Cardiac fibroblast (primary cell): ENCODE data around the gene ANKRD34A.

Experiments
- DNase-seq, 2 donors: peaks; one replicate each; pipeline versions ENCODE4 v3.0.0 to v3.0.0-alpha.2; 2010; ENCODE audit warnings: low read depth in 2 of 2
- H3K4me3 ChIP-seq, 2 donors: replicated peaks in 1 of 2; 1 replicate in 1 of 2; 2 replicates in 1 of 2; pipeline ENCODE4 v1.5.1; 2011; ENCODE audit warnings: low read depth in 2 of 2, low read length in 2 of 2, mild to moderate bottlenecking in 2 of 2, moderate library complexity in 1 of 2
- TF ChIP-seq, protein P1 (sequence below): IDR thresholded peaks from one replicate; pipeline ENCODE4 v1.5.1; 2011; ENCODE audit warnings: low read depth, mild to moderate bottlenecking, low read length, inconsistent platforms

ANKRD34A gene

GRCh38 chr1:145964328-145965118 is at the start of gene ANKRD34A, which contains the start of gene POLR3GL:
ANKRD34A (minus strand) TSS chr1:145964575; CDS start chr1:145961759, 2,816 bp downstream.
POLR3GL (plus strand) TSS chr1:145964690; CDS start chr1:145974866, 10,176 bp downstream.
- peak; percentile 93 to 94 for DNase-seq
- TF ChIP-seq, protein P1, sequence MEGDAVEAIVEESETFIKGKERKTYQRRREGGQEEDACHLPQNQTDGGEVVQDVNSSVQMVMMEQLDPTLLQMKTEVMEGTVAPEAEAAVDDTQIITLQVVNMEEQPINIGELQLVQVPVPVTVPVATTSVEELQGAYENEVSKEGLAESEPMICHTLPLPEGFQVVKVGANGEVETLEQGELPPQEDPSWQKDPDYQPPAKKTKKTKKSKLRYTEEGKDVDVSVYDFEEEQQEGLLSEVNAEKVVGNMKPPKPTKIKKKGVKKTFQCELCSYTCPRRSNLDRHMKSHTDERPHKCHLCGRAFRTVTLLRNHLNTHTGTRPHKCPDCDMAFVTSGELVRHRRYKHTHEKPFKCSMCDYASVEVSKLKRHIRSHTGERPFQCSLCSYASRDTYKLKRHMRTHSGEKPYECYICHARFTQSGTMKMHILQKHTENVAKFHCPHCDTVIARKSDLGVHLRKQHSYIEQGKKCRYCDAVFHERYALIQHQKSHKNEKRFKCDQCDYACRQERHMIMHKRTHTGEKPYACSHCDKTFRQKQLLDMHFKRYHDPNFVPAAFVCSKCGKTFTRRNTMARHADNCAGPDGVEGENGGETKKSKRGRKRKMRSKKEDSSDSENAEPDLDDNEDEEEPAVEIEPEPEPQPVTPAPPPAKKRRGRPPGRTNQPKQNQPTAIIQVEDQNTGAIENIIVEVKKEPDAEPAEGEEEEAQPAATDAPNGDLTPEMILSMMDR = no peak
- peak within 1 kb of the TSS; percentile 61 to 67 for H3K4me3 ChIP-seq

GRCh38 chr1:146013559-146013922 is 49.2 kb upstream of the ANKRD34A start:
- TF ChIP-seq, protein P1 = no peak
- no peak for DNase-seq
- no peak overlapping the region for H3K4me3 ChIP-seq

DNA sequence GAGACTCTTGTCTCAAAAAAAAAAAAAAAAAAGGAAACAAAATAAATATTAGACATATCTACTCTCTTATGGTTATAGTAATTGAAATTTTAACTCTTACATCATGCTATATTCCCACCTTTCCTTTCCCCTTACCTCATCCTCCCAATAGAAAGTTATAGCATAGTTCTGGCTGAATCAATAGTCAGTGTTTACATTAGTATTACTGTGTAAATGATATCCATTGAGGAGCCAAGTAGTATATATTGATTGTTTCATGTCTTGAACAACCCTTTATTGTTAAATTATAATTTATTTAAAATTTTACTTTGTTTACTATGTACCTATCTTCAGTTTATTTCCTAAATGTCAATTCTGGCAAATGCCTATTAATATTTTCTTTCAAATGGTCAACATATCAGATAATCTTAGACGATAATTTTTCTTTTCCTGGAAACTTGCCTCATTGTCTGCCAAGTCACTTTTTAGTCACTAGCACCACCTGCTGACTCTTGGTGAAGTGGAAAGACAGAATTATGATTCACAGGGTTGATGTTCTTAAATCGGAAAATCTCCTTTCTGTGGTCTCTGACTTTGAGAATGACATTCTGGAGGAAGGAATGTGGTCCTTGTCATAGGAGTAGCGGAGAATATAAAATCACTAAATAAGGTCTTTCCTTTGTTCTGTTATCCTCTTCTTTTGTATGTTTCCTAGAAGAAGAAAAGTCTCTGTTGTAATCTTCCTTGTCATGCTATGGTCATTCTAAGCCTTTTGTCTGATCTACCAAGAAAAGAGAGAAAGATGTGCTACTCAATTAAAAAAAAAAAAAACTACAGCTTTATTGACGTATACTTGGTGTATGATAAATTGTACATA is 48.6 kb upstream of the ANKRD34A start:
- no peak overlapping the region for H3K4me3 ChIP-seq
- peak; percentile 81 to 93 for DNase-seq
- TF ChIP-seq, protein P1 = peak; percentile 63

- no peak overlapping the region for H3K4me3 ChIP-seq
- TF ChIP-seq, protein P1 = no peak
- no peak for DNase-seq
Measured at GRCh38 chr1:146010126-146010738, 45.9 kb upstream of the ANKRD34A start.

- TF ChIP-seq, protein P1 = no peak
- no peak for DNase-seq
- no peak overlapping the region for H3K4me3 ChIP-seq
Measured at GRCh38 chr1:146007489-146008133, 43.2 kb upstream of the ANKRD34A start.

DNA sequence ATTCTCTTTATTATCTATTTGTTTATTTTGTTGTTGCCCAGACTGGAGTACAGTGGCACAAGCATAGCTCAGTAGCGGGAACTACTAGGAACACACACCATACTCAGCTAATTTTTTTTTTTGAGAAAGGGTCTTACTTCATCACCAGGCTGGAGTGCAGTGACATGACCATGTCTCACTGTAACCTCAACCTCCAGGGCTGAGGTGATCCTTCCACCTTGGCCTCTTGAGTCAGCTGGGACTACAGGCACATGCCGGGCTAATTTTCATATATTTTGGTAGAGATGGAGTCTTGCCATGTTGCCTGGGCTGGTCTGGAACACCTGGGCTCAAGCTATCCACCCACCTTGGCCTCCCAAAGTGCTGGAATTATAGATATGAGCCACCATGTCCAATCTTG is 37.3 kb upstream of the ANKRD34A start:
- no peak for DNase-seq
- TF ChIP-seq, protein P1 = no peak
- no peak overlapping the region for H3K4me3 ChIP-seq
